ENCODE data around the gene MAST4. TPM values are rescaled to one million over a fixed set of nuclear protein-coding genes. Genes with fewer than 3 reads are reported as not detected.

MAST4 gene
- polyA plus RNA-seq, 1 donor (not counting 4 experiments of a cell fraction or from before 2014, with no cell fraction given) = 19.8 TPM

DNA sequence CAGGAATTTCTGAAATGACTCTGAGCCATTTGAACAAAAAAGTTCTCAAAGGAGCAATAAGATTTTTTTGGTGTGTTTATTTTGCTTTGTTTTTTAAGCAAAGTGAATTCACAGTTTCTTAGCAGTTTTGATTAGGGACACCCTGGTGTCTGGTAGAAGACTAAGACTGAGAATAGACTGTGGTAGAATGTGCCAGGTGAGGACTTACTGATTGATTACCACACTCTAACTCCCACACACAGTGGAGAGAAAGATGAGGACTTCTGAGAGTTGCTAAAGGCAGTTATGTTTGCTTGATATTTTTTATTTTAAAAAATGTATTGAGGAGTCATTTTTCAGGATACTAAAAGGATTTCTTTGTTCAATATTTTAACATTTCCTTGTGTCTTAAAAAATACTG lies 425.3 kb downstream of the MAST4 start:
- TF ChIP-seq EZH2 (IDR thresholded peaks at IDR 0.05; ENCODE audit: low read length) (no peak), CTCF (optimal IDR thresholded peaks at IDR 0.05 in 1 of 3, IDR thresholded peaks at IDR 0.05 in 1 of 3, conservative IDR thresholded peaks at IDR 0.05 in 1 of 3; ENCODE audit: extremely low read depth in 1 of 3, insufficient read depth in 2 of 3, low read length in 3 of 3) (no peak)
- dilution Hi-C loops (cut with MboI; ENCODE audit: extremely low pct_ligation_motif_present, low sequenced_read_pairs) = no loop called here
- Histone ChIP-seq H3K27me3 (ENCODE audit: control insufficient read depth, extremely low read depth, insufficient read depth, low read length) (no peaks in the 10 kb centered on the region), H3K9me3 (ENCODE audit: control insufficient read depth, low read depth, low read length) (no peaks in the 10 kb centered on the region), H3K4me2 (ENCODE audit: control insufficient read depth, extremely low read depth, insufficient read depth, low read depth, low read length) (peak overlapping the region; percentile 75), H3K9me1 (ENCODE audit: control insufficient read depth, extremely low read depth, insufficient read depth, low read length) (no peaks in the 10 kb centered on the region), H3K4me3 (ENCODE audit: control insufficient read depth in 2 of 3, extremely low read depth in 1 of 3, insufficient read depth in 2 of 3, low read depth in 1 of 3, low read length in 3 of 3) (peak overlapping the region in 1 of 3 experiments; percentile 4), H3K4me1 (ENCODE audit: control insufficient read depth, extremely low read depth, insufficient read depth, low read length) (peaks cover 50% of the 10 kb centered on the region), H3K79me2 (ENCODE audit: control insufficient read depth, insufficient read depth, low read length) (peaks cover 85% of the 10 kb centered on the region), H3K27ac (ENCODE audit: control insufficient read depth, insufficient read depth, low read length) (peak overlapping the region; percentile 73), H3K36me3 (ENCODE audit: control insufficient read depth in 2 of 2, extremely low read depth in 1 of 2, insufficient read depth in 2 of 2, low read length in 2 of 2) (peaks cover 0 to 7% of the 10 kb centered on the region in 2 experiments), H4K20me1 (ENCODE audit: control insufficient read depth, extremely low read depth, insufficient read depth, low read length) (no peaks in the 10 kb centered on the region), H3K9ac (ENCODE audit: control insufficient read depth, extremely low read depth, insufficient read depth, low read length) (peak overlapping the region; percentile 41), H2AFZ (ENCODE audit: control insufficient read depth, low read length) (no peak overlapping the region)
- peak; percentile 82 for FAIRE-seq
- no peak for DNase-seq (ENCODE audit: low read depth, low spot score)

- no peak overlapping the region for H2AFZ ChIP-seq (ENCODE audit: control insufficient read depth, low read length)
- H3K9me1 ChIP-seq (ENCODE audit: control insufficient read depth, extremely low read depth, insufficient read depth, low read length) = no peaks in the 10 kb centered on the region
- peak overlapping the region; percentile 73 for H3K27ac ChIP-seq (ENCODE audit: control insufficient read depth, insufficient read depth, low read length)
- TF ChIP-seq EZH2 (IDR thresholded peaks at IDR 0.05; ENCODE audit: low read length) (no peak), CTCF (optimal IDR thresholded peaks at IDR 0.05 in 1 of 3, IDR thresholded peaks at IDR 0.05 in 1 of 3, conservative IDR thresholded peaks at IDR 0.05 in 1 of 3; ENCODE audit: extremely low read depth in 1 of 3, insufficient read depth in 2 of 3, low read length in 3 of 3) (no peak)
- peak overlapping the region; percentile 41 for H3K9ac ChIP-seq (ENCODE audit: control insufficient read depth, extremely low read depth, insufficient read depth, low read length)
- peak overlapping the region; percentile 75 for H3K4me2 ChIP-seq (ENCODE audit: control insufficient read depth, extremely low read depth, insufficient read depth, low read depth, low read length)
- peaks cover 81% of the 10 kb centered on the region for H3K79me2 ChIP-seq (ENCODE audit: control insufficient read depth, insufficient read depth, low read length)
- peaks cover 45% of the 10 kb centered on the region for H3K4me1 ChIP-seq (ENCODE audit: control insufficient read depth, extremely low read depth, insufficient read depth, low read length)
- dilution Hi-C loops (cut with MboI; ENCODE audit: extremely low pct_ligation_motif_present, low sequenced_read_pairs) = no loop called here
- no peaks in the 10 kb centered on the region for H3K27me3 ChIP-seq (ENCODE audit: control insufficient read depth, extremely low read depth, insufficient read depth, low read length)
- peaks cover 0 to 7% of the 10 kb centered on the region in 2 experiments for H3K36me3 ChIP-seq (ENCODE audit: control insufficient read depth in 2 of 2, extremely low read depth in 1 of 2, insufficient read depth in 2 of 2, low read length in 2 of 2)
- FAIRE-seq (peak; percentile 71), DNase-seq (ENCODE audit: low read depth, low spot score) (no peak)
- H3K9me3 ChIP-seq (ENCODE audit: control insufficient read depth, low read depth, low read length) = no peaks in the 10 kb centered on the region
- H3K4me3 ChIP-seq (ENCODE audit: control insufficient read depth in 2 of 3, extremely low read depth in 1 of 3, insufficient read depth in 2 of 3, low read depth in 1 of 3, low read length in 3 of 3) = peak overlapping the region in 1 of 3 experiments; percentile 4
- H4K20me1 ChIP-seq (ENCODE audit: control insufficient read depth, extremely low read depth, insufficient read depth, low read length) = no peaks in the 10 kb centered on the region
These were observed 425.8 kb downstream of the MAST4 start for GRCh38 chr5:67021962-67022361.

Measured in keratinocyte (primary cell).